Progenitor cell of endocrine pancreas (in vitro differentiated cells): ENCODE data around the gene SETBP1. TPM values are rescaled to one million over a fixed set of nuclear protein-coding genes. Genes with fewer than 3 reads are reported as not detected.

ENCODE experiments used
- DNase-seq: peaks from one replicate; pipeline ENCODE4 v3.0.0; 2021; ENCODE audit warnings: low spot score; ENCODE audit not compliant: unreplicated experiment
- H3K27ac Mint-ChIP-seq: 2 replicates; pipeline ENCODE4 v1.8.0; 2021; ENCODE audit warnings: mild to moderate bottlenecking, moderate library complexity, mixed read lengths
- H3K27me3 Mint-ChIP-seq: 2 replicates; pipeline ENCODE4 v1.8.0; 2021; ENCODE audit warnings: mixed read lengths
- H3K36me3 Mint-ChIP-seq: 2 replicates; pipeline ENCODE4 v1.8.0; 2022; ENCODE audit warnings: mixed read lengths; ENCODE audit not compliant: insufficient read depth
- H3K4me1 Mint-ChIP-seq: 2 replicates; pipeline ENCODE4 v1.8.0; 2021; ENCODE audit warnings: low read depth, mixed read lengths
- H3K4me3 Mint-ChIP-seq: 2 replicates; pipeline ENCODE4 v1.8.0; 2021; ENCODE audit warnings: low read depth, mild to moderate bottlenecking, moderate library complexity, mixed read lengths
- H3K9me3 Mint-ChIP-seq: 2 replicates; pipeline ENCODE4 v1.8.0; 2021; ENCODE audit warnings: low read depth, mixed read lengths
- total RNA-seq: library from RNA; stranded (reverse); gene quantifications from 2 replicates; pipeline ENCODE4 v1.2.1, GENCODE V29; 2021
- TF ChIP-seq, protein P1 (sequence below): fragments of 200-600 bp; sonication (generic); IDR thresholded peaks from one replicate; pipeline ENCODE4 v1.5.0; 2021; ENCODE audit warnings: antibody characterized with exemption, mild to moderate bottlenecking; ENCODE audit not compliant: unreplicated experiment

Gene SETBP1
- total RNA-seq, 1 donor from 2014 or later, result 30.8 TPM

DNA sequence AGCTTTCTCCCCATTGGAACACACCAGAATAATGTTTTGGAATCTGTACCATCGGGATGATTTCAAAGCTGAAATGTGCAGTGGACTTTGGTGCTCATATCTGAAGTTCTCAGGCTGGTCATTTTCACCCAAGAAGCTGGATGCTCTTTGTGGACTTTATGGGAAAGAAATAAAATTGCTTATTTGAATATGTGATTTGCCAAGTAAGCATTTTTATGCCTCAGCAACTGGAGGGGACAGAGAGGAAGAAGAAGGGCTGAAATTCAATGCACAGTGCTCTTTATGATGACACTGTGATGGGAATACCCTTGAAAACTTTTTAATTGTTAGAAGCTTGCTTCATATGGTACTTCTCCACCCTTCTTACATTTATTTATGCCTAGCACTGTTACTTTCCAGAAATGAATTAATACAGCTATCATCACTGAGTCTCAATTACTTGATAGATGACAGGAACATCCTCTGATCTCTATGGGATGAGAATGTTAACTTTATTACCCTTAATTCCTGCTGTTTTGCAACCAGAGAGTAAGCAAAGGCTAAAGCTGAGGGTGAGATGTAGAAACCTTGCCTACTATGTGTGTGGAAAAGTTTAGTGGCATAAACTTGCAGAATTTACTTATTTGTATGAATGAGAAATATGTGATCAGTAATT lies 23.6 kb downstream of the SETBP1 start:
- Mint-ChIP-seq H3K4me3 (no peak overlapping the region), H3K4me1 (peaks cover 14% of the 10 kb centered on the region)
- TF ChIP-seq, protein P1, sequence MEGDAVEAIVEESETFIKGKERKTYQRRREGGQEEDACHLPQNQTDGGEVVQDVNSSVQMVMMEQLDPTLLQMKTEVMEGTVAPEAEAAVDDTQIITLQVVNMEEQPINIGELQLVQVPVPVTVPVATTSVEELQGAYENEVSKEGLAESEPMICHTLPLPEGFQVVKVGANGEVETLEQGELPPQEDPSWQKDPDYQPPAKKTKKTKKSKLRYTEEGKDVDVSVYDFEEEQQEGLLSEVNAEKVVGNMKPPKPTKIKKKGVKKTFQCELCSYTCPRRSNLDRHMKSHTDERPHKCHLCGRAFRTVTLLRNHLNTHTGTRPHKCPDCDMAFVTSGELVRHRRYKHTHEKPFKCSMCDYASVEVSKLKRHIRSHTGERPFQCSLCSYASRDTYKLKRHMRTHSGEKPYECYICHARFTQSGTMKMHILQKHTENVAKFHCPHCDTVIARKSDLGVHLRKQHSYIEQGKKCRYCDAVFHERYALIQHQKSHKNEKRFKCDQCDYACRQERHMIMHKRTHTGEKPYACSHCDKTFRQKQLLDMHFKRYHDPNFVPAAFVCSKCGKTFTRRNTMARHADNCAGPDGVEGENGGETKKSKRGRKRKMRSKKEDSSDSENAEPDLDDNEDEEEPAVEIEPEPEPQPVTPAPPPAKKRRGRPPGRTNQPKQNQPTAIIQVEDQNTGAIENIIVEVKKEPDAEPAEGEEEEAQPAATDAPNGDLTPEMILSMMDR, result no peak

DNA sequence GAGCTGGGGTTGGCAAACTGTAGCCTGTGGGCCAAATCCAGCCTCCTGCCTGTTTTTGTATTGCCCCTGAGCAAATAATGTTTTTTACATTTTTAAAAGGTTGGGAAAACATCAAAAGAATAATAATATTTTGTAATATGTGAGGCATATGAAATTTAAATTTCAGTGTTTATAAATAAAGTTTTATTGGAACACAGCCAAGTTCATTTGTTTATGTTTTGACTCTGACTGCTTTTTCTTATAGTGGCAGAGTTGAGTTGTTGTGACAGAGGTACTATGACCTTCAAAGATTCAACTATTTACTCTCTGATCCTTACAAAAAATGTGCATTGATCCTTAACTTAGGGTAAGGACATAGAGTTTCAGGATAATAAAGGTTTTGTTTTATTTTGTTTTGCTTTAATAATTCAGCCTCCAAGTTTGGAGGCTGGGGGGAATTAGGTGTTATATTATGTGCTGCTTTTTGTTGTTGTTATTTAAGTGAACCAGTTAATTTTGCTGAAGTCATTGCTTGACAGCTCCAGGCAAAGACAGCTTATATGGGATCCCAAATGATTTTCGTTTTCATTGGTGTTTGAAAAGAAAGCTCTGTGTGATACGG lies 24.5 kb downstream of the SETBP1 start:
- Mint-ChIP-seq H3K27me3 (no peaks in the 10 kb centered on the region), H3K9me3 (no peaks in the 10 kb centered on the region), H3K27ac (no peak overlapping the region), H3K36me3 (peaks cover 21% of the 10 kb centered on the region), H3K4me3 (no peak overlapping the region), H3K4me1 (peaks cover 12% of the 10 kb centered on the region)
- no peak for DNase-seq
- TF ChIP-seq, protein P1, result no peak

More for the DNA sequence above, 23.6 kb downstream of the SETBP1 start:
- Mint-ChIP-seq H3K36me3 (peaks cover 21% of the 10 kb centered on the region), H3K27ac (no peak overlapping the region), H3K27me3 (no peaks in the 10 kb centered on the region), H3K9me3 (no peaks in the 10 kb centered on the region)
- DNase-seq, result no peak

DNA sequence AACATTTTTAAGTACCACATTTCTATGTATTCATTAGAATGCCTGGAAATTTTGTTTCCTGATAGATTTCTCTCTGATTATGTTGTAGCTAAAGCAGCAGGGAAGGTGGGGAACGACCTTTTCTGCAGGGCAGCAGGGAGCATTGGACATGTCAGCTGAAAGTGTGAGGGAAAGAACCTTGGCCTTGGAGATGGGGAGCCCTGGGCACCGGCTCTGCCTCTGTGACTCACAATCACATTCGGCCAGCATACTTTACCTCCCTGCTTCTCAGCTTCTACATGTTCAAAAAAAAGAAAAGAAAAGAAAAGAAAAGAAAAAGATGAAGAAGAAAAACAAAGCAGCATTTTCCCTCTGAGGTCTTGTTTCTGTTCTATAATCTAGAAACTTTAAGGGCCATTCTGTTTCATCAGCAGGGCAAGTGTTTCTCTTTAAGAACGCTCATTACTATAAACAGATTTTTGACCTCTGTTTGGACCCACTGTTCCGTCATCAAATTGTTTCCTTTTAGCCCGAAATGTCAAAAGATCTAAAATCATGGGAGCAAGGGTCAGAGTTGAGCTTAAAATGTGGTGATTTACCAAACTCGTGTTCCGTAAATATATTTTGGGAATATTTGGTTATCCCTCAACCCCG lies 27.9 kb downstream of the SETBP1 start:
- peaks cover 3% of the 10 kb centered on the region for H3K9me3 Mint-ChIP-seq
- H3K36me3 Mint-ChIP-seq, result peaks cover 20% of the 10 kb centered on the region
- DNase-seq, result no peak
- H3K27ac Mint-ChIP-seq, result no peak overlapping the region
- H3K4me3 Mint-ChIP-seq, result no peak overlapping the region
- TF ChIP-seq, protein P1, result no peak
- H3K27me3 Mint-ChIP-seq, result no peaks in the 10 kb centered on the region
- H3K4me1 Mint-ChIP-seq, result peaks cover 9% of the 10 kb centered on the region

DNA sequence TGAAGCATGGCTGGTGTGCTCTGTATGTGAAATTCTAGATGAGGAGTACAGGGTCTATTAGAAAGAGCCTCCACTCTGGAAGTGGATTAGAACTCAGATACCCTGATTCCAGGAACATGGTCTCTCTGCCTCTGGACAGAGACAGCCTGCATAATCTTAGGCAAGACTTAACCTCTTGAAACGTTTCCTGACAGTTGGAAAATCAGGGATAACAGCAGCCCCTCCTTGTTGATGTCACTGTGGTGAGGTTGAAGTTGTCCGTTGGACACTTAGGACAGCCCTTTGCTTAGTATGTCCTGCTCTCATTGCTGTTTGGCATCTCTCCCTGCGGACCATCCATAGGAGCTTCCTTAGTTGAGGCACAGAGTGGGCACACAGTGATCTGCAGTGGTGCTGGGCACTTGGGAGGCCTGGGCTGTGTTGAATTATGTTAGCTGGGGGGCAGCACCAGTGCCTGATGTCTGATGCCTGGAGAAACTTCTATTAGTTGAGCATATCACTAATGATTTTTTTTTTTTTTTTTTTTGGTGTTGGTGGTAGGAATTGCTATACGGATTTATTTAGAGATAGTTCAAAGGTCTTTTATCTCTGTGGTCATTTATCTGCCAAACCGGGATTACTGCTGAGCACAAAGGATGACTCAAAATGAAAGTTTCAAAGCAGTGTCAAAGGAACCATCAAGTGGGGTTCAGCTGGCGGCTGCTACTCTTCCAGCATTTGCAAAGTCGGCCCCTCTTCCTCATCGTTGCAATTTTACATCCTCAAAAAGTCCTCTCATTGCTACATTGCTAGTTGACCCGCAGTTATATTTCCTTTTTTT lies 28.8 kb downstream of the SETBP1 start:
- peaks cover 9% of the 10 kb centered on the region for H3K4me1 Mint-ChIP-seq
- no peak for DNase-seq
- no peaks in the 10 kb centered on the region for H3K27me3 Mint-ChIP-seq
- TF ChIP-seq, protein P1, result no peak
- peaks cover 24% of the 10 kb centered on the region for H3K36me3 Mint-ChIP-seq
- H3K27ac Mint-ChIP-seq, result no peak overlapping the region
- H3K4me3 Mint-ChIP-seq, result no peak overlapping the region
- H3K9me3 Mint-ChIP-seq, result peaks cover 3% of the 10 kb centered on the region

DNA sequence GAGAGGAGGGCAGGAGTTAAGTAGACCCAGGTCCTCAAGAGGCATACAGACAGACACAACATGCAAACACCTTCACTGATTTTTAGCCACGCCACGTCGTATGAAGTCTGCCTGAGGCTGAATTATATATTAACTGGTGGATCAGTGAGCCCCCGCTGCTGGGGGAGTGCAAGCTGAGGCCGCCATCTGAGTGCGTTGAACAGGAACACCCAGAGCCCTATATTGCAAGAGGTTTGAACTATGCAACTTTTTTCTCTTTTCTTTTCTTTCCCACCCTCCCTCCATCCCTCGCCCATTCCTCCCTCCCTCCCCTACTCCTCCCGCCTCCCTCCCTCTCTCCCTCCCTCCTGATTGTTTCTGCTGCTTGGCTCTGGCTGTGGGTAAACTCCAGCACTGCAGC lies 30.2 kb downstream of the SETBP1 start:
- TF ChIP-seq, protein P1, result no peak
- Mint-ChIP-seq H3K36me3 (peaks cover 25% of the 10 kb centered on the region), H3K27ac (no peak overlapping the region), H3K4me3 (no peak overlapping the region), H3K27me3 (no peaks in the 10 kb centered on the region), H3K9me3 (peaks cover 3% of the 10 kb centered on the region), H3K4me1 (peaks cover 9% of the 10 kb centered on the region)
- DNase-seq, result no peak
